DOHH2 (cell line): Measurements from ENCODE around the gene MACROD1.

Experiments used
- H3F3A ChIP-seq: fragments of 200-600 bp; sonication (generic), shearing (Covaris generic); 2 replicates; pipeline ENCODE4 v1.6.0; 2016; ENCODE audit warnings: antibody characterized with exemption, mild to moderate bottlenecking; ENCODE audit not compliant: control insufficient read depth, insufficient read depth
- H3K27ac ChIP-seq: fragments of 200-600 bp; sonication (generic); 2 replicates; pipeline ENCODE4 v1.5.1; 2014; ENCODE audit warnings: low read depth, mild to moderate bottlenecking, low read length, moderate library complexity
- H3K27me3 ChIP-seq: fragments of 200-600 bp; sonication (generic); 2 replicates; pipeline ENCODE4 v1.6.1; 2014; ENCODE audit warnings: mild to moderate bottlenecking, low read length, mixed read lengths; ENCODE audit not compliant: control insufficient read depth
- H3K36me3 ChIP-seq: fragments of 200-600 bp; sonication (generic); 2 replicates; pipeline ENCODE4 v1.6.1; 2014; ENCODE audit warnings: mild to moderate bottlenecking, low read length, moderate library complexity, mixed read lengths; ENCODE audit not compliant: control insufficient read depth
- H3K4me1 ChIP-seq: fragments of 200-600 bp; sonication (generic); 2 replicates; pipeline ENCODE4 v1.6.1; 2014; ENCODE audit warnings: mild to moderate bottlenecking, low read length, mixed read lengths; ENCODE audit not compliant: control insufficient read depth
- H3K4me2 ChIP-seq: fragments of 200-600 bp; sonication (generic); 2 replicates; pipeline ENCODE4 v1.6.0; 2014; ENCODE audit warnings: mild to moderate bottlenecking, low read length, moderate library complexity
- H3K4me3 ChIP-seq: fragments of 200-600 bp; sonication (generic); 2 replicates; pipeline ENCODE4 v1.5.1; 2014; ENCODE audit warnings: mild to moderate bottlenecking, low read length, mixed read lengths
- H3K79me2 ChIP-seq: fragments of 200-600 bp; sonication (generic); 2 replicates; pipeline ENCODE4 v1.6.1; 2014; ENCODE audit warnings: mild to moderate bottlenecking, low read length, mixed read lengths; ENCODE audit not compliant: control insufficient read depth
- H3K9me2 ChIP-seq: fragments of 200-600 bp; sonication (generic); replicated peaks from 2 replicates; pipeline ENCODE4 v1.6.1; 2014; ENCODE audit warnings: mild to moderate bottlenecking, low read length, mixed read lengths; ENCODE audit not compliant: control insufficient read depth
- H3K9me3 ChIP-seq: fragments of 200-600 bp; sonication (generic); 2 replicates; pipeline ENCODE4 v1.6.1; 2014; ENCODE audit warnings: antibody characterized with exemption, low read length, mixed read lengths; ENCODE audit not compliant: control insufficient read depth, insufficient read depth
- H4K20me1 ChIP-seq: fragments of 200-600 bp; sonication (generic); 2 replicates; pipeline ENCODE4 v1.6.0; 2014; ENCODE audit warnings: low read depth, mild to moderate bottlenecking, antibody characterized with exemption, low read length, moderate library complexity; ENCODE audit not compliant: control insufficient read depth, insufficient read depth
- CTCF ChIP-seq: fragments of 200-600 bp; sonication (generic); IDR thresholded peaks from one replicate; pipeline ENCODE4 v1.5.1; 2014; ENCODE audit warnings: antibody characterized with exemption, mild to moderate bottlenecking, low read depth, low read length; ENCODE audit not compliant: poor library complexity, severe bottlenecking
- EZH2phosphoT487 ChIP-seq: fragments of 200-600 bp; sonication (generic); IDR thresholded peaks from 2 replicates; pipeline ENCODE4 v1.6.1; 2017; ENCODE audit warnings: borderline replicate concordance, mild to moderate bottlenecking, antibody characterized with exemption, low read length, moderate library complexity, mixed read lengths

MACROD1 gene

GRCh38 chr11:64084951-64085710, 80.8 kb downstream of the MACROD1 start:
- Histone ChIP-seq H3F3A (no peaks in the 10 kb centered on the region), H3K9me3 (no peaks in the 10 kb centered on the region), H3K4me2 (no peak overlapping the region), H3K36me3 (no peaks in the 10 kb centered on the region), H3K79me2 (no peaks in the 10 kb centered on the region), H4K20me1 (peaks cover 7% of the 10 kb centered on the region), H3K4me3 (no peak overlapping the region), H3K27me3 (no peaks in the 10 kb centered on the region), H3K27ac (no peak overlapping the region), H3K4me1 (no peaks in the 10 kb centered on the region), H3K9me2 (no peaks in the 10 kb centered on the region)
- TF ChIP-seq CTCF (no peak), EZH2phosphoT487 (no peak)

GRCh38 chr11:64084146-64084950, 81.6 kb downstream of the MACROD1 start:
- H3K27ac ChIP-seq, result no peak overlapping the region
- H3K9me3 ChIP-seq, result no peaks in the 10 kb centered on the region
- no peaks in the 10 kb centered on the region for H3F3A ChIP-seq
- no peaks in the 10 kb centered on the region for H3K4me1 ChIP-seq
- TF ChIP-seq CTCF (no peak), EZH2phosphoT487 (no peak)
- no peaks in the 10 kb centered on the region for H3K9me2 ChIP-seq
- no peaks in the 10 kb centered on the region for H3K79me2 ChIP-seq
- no peaks in the 10 kb centered on the region for H3K36me3 ChIP-seq
- peaks cover 3% of the 10 kb centered on the region; the same call in 1 of the 2 replicates for H4K20me1 ChIP-seq
- no peak overlapping the region for H3K4me2 ChIP-seq
- no peak overlapping the region for H3K4me3 ChIP-seq
- H3K27me3 ChIP-seq, result no peaks in the 10 kb centered on the region

- H3K9me2 ChIP-seq, result no peaks in the 10 kb centered on the region
- no peaks in the 10 kb centered on the region for H3K9me3 ChIP-seq
- no peak overlapping the region for H3K27ac ChIP-seq
- no peaks in the 10 kb centered on the region for H3K79me2 ChIP-seq
- H3K27me3 ChIP-seq, result no peaks in the 10 kb centered on the region
- H3F3A ChIP-seq, result no peaks in the 10 kb centered on the region
- TF ChIP-seq EZH2phosphoT487, result no peak
- TF ChIP-seq CTCF, result no peak
- H3K36me3 ChIP-seq, result no peaks in the 10 kb centered on the region
- H3K4me3 ChIP-seq, result no peak overlapping the region
- peaks cover 3% of the 10 kb centered on the region; the same call in 1 of the 2 replicates for H4K20me1 ChIP-seq
- no peak overlapping the region for H3K4me2 ChIP-seq
- no peaks in the 10 kb centered on the region for H3K4me1 ChIP-seq
Observed at GRCh38 chr11:64083398-64084080, 82.4 kb downstream of the MACROD1 start.
